Epithelial cell of prostate (primary cell): ENCODE results near the gene TPTE.
"Not testable (repeated sequence)": the region's sequence is repeated elsewhere in the genome, so short reads cannot be mapped to it uniquely, and the experiment has no call there.

Source experiments
- DNase-seq: peaks from one replicate; pipeline ENCODE4 v3.0.0-alpha.2; 2011; ENCODE audit warnings: low read depth, low spot score
- H3K27ac ChIP-seq: fragments of 450-650 bp; 2 replicates; pipeline ENCODE4 v1.5.1; 2017; ENCODE audit warnings: mild to moderate bottlenecking

The TPTE gene

DNA sequence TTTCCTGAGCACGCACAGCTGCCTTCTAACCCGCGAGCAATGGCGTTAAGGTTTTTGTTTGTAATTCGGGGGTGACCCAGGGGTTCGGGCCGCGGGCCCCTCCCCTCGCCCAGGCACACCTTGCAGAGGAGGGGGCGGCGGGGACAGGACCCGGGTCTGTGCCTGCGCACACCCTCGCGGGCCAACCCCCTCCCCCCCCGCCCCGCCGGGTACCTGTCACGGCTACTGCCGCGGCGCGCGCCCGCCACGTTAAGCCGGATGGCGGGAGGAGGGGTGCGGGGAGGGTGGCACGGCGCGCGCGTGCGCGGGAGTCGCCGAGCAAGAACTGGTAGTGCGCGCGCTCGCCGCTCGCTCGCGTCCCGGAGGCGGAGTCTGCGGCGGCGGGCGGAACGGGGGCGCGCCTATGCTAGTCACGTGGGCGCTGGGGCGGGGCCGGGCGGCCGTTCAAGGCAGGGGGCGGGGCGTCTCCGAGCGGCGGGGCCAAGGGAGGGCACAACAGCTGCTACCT lies at the start of gene TPTE:
Gene TPTE, plus strand, starts transcription at position 493 of the 508 bp plus-strand sequence. CDS start 17,141 bp downstream, outside the sequence.
- H3K27ac ChIP-seq: no peak within 1 kb of the TSS
- no peak for DNase-seq

DNA sequence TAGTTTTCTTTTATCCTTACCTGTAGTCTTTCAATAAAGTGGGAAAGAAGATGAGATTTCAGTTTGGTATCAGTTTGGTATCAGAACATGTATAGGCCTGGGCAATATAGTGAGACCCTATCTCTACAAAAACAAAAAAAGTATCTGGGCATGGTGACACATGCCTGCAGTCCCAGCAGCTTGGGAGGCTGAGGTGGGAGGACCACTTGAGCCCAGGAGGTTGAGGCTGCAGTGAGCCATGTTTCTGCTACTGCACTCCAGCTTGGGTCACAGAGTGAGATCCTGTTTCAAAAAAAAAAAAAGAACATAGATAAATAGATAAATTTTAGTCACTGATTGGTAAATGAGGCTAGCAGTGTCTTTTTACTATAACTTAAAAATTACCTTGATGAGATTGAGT lies 49.4 kb upstream of the TPTE start:
- not testable (repeated sequence) for H3K27ac ChIP-seq, DNase-seq

DNA sequence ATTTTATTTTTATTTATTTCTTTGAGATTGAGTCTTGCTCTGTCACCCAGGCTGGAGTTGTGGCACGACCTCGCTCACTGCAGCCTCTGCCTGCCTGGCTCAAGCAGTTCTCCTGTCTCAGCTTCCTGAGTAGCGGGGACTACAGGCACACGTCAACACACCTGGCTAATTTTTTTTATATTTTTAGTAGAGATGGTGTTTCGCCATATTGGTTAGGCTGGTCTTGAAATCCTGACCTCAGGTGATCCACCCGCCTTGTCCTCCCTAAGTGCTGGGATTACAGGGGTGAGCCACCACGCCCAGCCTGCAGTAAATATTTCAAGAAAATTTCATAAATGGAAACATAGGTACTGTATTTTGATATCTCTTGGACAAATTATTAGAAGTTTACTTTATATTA lies 43.6 kb upstream of the TPTE start:
- DNase-seq, H3K27ac ChIP-seq: not testable (repeated sequence)

DNA sequence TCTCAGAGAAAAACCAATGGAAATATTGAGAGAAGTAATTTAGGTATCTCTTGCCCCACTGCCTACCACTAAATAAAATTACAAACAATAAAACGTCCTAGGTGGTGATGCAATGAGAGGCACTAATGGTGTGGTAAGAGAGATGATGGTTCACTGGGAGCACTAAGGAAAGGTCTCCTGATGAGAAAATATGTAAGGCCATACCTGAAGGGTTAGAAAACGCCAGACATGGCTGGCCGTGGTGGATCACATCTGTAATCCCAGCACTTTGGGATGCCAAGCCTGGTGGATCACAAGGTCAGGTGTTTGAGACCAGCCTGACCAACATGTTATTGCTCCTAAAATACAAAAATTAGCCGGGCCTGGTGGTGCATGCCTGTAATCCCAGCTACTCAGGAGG lies 41.5 kb upstream of the TPTE start:
- DNase-seq, H3K27ac ChIP-seq: not testable (repeated sequence)

DNA sequence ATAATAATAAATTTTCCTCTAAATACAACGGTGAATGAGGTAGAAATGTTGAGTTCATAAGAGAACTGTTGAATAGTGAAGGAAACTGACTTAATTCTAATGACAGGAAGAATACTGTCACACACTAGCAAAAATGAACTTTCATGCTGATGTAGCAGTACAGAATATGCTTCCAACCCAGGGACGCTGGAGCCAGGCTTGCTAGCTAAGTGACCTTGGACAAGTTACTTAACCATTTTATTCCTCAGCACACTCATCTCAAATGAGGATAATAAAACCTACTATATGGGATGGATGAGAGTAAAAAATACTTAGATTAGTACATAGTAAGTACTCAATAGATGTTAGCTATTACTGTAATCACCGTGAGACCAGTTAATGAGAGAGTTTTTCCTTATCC lies 36.5 kb upstream of the TPTE start:
- not testable (repeated sequence) for DNase-seq, H3K27ac ChIP-seq

DNA sequence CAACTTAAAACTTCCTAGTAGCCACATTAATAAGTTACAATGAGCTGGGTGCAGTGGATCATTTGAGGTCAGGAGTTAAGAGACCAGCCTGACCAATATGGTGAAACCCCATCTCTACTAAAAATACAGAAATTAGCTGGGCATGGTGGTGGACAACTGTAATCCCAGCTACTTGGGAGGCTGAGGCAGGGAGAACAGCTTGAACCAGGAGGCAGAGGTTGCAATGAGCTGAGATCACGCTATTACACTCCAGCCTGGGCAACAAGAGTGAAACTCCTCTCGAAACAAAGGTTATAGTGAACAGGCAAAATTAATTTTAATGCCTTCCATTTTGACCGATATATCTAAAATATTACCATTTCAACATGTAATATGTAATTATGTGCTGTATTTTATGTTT lies 30.9 kb upstream of the TPTE start:
- DNase-seq, H3K27ac ChIP-seq: not testable (repeated sequence)

DNA sequence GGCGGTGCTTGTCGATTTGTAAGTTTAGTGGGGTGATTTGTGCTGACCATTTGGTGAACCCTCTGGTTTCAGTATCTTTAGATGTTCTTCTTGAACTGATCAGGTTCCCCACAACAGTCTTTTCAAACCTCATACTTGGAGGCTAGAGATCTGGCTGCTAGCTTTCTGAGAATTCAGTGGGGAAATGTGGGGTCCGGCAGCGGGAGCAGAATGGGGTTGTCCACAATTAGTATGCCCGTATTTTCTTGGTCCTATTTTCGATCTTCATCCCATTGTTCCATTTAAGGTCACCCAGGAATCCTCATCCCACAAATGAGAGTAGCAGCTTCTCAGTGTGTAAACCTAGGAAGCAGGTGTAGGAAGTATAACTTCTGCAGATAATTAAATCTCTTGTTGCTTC lies 10.3 kb upstream of the TPTE start:
- H3K27ac ChIP-seq: no peak overlapping the region

DNA sequence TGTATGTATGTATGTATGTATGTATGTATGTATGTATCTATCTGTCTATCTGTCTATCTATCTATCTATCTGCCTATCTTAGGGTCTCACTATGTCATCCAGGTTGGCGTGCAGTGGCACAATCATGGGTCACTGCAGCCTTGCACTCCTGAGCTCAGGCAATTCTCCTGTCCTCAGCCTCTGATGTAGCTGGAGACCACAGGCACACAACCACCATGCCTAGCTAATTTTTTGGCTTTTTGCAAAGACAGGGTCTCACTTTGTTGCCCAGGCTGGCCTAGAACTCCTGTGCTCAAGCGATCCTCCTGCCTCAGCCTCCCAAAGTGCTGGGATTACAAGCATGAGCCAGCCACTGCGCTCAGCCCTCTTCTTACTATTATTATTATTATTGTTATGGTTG lies 4.5 kb upstream of the TPTE start:
- H3K27ac ChIP-seq, DNase-seq: not testable (repeated sequence)

More for the DNA sequence above, 10.3 kb upstream of the TPTE start:
- DNase-seq: no peak

DNA sequence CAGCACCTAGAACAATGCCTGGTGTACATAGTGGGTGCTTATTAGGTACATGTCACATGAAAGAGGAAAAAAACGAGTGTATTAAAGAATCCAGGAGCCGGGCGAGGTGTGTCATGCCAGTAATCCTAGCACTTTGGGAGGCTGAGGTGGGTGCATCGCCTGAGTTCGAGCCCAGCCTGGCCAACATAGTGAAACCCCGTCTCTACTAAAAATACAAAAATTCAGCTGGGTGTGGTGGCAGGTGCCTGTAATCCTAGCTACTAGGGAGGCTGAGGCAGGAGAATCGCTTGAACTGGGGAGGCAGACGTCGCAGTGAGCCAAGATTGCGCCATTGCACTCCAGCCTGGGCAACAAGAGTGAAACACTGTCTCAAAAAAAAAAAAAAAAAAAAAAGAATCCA lies 3.5 kb upstream of the TPTE start:
- not testable (repeated sequence) for H3K27ac ChIP-seq, DNase-seq

DNA sequence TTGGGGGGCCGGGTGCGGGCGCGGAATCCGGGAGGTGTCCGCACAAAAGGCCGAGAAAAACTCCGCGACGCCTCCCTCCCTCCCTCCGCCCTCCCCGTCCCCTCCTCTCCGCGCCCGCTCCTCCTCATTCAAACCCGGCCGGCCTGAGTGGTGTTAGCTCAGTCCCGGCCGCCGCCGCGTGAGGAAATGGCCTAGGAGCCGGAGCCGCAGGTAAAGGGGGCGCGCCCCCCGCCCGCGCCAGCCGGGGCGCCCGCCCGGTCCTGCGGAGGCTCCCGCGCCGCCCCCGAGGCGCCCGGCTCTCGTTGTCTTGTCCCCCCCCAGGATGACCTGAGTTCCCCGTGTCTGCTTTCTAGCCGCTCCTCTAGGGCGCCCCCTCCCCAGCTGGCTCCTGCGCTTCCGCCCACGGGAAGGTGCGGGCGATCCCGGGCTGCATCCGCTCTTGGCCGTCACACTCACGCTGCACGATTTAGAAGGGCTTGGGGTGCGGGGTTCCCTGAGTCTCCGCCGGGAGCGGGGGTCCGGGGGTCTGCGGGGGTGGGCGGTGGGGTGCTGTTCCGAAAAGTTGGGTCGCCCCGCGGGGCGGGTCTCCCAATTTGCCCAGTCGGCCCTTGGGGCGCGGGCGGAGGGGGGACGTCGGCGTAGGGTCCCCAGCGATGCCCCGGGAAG lies 585 bp downstream of the TPTE start:
- DNase-seq, H3K27ac ChIP-seq: not testable (repeated sequence)

DNA sequence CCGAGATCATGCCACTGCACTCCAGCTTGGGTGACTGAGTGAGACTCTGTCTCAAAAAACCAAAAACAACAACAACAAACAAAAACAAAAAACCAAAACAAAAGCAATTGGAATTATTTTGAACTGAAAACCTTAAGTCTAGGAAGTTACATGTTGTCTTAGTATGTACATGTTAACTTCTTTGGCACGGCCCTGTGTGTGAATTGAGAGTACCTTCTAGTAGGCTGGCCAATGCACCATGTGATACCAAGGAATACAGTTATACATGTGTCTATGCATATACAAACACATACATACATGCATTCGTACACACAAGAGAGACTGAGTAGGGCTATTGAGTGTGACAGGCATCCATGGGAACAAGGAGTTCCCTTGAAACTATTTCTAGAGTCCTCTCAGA lies 18.6 kb downstream of the TPTE start:
- no peak for DNase-seq

DNA sequence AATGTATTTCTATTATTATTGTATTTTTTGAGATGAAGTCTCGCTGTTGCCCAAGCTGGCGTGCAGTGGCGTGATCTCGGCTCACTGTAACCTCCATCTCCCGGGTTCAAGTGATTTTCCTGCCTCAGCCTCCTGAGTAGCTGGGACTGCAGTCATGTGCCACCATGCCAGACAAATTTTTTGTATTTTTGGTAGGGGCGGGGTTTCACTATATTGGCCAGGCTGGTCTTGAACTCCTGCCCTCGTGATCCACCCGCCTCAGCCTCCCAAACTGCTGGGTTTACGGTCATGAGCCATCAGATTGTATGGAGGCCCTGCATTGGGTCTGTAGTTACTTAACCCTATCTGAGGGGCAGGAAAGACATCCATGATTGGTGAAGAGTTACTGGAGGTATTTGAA lies 23.0 kb downstream of the TPTE start:
- DNase-seq, H3K27ac ChIP-seq: not testable (repeated sequence)

More for the DNA sequence above, 18.6 kb downstream of the TPTE start:
- H3K27ac ChIP-seq: no peak overlapping the region

DNA sequence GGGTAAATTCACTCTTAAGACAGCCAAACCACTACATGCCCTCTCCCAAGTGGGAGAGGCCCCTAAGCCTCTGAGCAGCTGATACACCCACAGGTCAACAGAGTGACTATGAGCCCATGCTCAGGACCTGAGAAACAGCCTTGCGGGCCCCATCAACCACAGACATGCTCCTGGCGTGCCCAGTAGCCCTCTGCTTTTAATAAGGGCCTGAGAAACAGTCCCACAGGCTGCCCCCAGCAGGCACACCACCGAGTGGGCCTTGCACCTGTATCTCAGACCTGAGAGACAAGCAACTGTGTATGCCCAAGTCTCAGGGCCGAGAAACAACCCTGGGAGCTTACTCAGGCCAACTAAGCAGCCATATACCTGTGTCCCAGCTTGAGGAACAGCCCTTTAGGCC lies 26.5 kb downstream of the TPTE start:
- H3K27ac ChIP-seq, DNase-seq: not testable (repeated sequence)

DNA sequence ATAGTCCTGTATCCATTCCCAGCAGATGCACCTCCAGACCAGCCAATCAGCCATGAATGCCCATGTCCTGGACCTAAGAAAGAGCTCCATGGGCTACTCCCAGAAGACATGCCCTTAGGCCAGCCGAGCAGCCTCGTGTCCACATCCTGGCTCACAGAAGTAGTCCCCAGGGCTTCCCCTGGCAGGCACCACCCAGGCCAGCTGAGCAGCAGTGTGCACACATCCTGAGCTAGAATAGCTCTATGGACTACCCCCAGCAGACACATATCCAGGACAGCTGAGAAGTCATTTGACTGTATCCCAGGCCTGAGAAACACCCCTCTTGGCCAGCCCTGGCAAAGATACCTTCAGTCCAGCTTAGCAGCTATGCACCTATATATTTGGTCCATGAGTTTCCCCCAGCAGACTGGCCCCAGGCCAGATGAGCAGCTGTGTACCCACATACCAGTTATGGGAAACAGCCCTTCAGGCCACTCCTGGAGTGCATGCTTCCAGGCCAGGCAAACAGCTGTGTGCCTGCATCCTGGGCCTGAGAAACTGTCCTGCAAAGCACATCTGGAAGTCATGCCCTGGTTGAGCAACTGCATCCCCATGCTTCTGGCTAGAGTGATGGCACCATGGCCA lies 27.1 kb downstream of the TPTE start:
- not testable (repeated sequence) for H3K27ac ChIP-seq, DNase-seq

DNA sequence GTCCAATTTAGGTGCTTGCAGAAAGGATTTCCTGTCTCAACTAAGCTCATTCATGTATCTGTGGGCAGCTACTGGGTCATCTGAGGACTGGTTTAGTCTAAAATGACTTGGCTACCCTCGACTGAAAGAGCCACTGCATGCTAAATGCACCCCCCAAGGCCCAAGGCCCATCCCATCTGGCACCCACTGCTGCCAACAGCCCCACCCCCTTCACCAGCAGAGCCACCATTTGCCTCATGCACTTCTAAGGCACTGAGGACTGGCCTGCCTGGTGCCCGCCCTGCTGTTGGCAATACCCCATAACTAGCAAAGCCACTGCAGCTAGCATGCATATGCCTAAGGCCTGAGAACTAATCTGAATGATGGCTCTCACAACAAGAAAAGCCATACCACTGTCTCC lies 49.4 kb downstream of the TPTE start:
- not testable (repeated sequence) for H3K27ac ChIP-seq, DNase-seq

DNA sequence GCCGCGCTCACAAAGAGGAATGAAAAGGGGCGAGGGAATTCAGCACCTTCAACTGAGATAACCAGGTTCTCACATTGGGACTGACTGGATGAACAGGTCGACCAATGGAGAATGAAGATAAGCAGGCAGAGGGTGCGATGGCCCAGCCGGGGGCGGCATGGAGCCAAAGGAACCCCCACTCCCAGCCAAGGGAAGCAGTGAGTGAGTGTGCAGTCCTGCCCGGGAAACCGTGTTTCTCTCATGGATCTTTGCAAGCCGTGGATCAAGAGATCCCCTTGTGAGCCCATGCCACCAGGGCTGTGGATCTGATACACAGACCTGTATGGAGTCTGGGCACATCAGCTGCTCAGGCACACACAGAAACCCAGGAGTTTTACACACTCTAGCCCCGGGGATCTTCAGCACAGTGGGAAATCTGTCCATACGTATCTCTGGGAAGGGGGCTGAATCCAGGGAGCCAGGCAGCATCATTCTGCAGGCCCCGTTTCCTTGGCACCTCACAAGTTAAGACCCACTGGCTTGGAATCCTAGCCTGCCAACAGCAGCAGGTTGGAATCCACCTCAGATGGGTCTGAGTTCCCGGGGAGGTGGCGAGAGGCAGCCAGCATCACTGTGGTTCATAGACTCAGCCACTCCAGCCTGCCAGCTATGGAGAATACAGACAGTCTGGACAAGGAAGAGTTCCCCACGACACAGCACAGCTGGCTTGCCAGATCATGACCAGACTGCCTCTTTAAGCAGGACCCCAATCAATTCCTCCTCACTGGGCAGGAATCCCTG lies 53.3 kb downstream of the TPTE start:
- not testable (repeated sequence) for DNase-seq, H3K27ac ChIP-seq

DNA sequence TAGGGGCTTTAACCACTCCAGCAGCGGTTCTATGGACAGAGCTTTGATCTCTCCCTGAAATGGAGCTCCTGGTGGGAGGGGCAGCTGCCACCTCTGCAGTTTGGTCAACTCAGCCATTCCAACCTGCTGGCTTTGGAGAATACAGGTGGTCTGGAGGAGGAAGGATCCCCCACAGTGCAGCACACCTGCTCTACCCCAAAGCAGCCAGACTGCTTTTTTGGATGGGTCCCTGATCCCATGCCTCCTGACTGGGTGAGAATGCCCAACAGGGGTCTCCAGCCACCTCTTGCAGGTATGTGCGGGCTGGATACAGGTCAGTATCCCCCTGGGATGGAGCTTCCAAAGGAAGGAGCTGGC lies 53.9 kb downstream of the TPTE start:
- no peak for DNase-seq
- no peak overlapping the region for H3K27ac ChIP-seq

DNA sequence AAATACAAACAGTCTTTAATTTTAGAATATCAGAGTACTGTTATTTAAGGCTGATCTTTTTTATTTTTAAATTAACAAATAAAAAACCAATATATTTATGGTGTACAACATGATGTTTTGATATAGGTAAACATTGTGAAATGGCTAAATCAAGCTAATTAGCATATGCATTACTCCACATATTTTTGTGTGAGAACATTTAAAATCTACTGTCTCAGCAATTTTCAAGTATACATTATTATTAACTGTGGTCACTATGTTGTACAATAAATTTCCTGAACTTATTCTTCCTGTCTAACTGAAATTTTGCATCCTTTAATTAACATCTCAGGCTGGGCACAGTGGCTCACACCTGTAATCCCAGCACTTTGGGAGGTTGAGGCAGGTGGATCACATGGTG lies 57.5 kb downstream of the TPTE start:
- DNase-seq, H3K27ac ChIP-seq: not testable (repeated sequence)

DNA sequence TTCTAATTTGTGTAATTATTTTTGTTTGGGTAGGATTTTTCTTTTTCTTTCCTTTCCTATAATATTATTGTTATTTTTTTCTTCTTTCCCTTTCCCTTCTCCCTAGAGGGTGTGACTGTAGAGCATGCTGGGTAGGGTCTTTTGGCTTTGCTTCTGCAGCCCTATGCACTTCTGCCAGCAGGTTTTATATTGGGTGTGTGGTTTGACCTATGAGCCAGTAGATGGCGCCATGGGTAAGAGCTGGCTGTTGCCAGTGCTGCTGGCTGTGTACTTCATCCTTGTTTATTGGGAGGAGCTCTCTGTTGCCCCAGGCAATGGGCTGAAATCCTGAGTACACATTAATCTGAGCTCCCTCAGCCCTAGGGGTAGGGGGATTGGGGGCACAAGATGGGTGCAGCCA lies 67.7 kb downstream of the TPTE start:
- H3K27ac ChIP-seq, DNase-seq: not testable (repeated sequence)

DNA sequence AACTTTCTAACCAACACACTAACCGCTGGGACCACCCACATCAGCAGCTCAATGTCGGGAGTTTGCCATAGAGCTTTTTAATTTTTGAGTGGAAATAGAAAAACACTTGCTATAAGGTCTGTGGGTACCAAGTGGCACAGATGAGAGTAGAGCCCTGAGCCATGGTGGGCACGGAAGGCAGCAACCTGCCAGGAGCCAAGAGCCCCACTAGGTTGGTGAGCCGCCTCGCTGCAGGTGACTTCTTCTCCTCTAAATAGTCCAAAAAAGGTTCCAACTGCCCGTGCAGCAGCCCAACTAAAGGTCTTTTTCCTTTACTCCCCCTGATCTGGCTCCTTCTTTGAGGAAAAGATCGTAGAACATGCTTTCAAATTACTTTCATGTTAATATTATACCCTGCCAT lies 85.7 kb downstream of the TPTE start:
- not testable (repeated sequence) for H3K27ac ChIP-seq, DNase-seq

DNA sequence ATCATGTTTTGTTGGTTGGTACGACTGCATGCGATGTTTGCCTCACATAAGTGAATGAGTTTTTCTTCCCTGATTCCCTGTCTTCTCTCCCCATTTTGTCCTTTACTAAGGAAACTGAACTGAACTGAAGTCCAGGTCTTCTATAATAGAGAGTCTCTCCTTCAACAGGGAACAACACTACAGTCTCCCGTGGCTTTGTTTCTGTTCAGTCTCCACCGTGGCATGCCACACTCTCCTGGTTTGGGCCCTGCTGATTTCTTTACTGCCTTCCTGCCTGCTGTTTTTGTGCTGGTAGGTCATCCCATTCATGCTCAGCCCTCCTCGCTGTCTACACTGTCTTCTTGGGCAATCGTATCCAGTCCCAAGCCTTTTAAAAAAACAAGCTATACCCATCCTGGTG lies 92.9 kb downstream of the TPTE start:
- not testable (repeated sequence) for DNase-seq, H3K27ac ChIP-seq
